Endodermal cell (in vitro differentiated cells): ENCODE data around the gene DENND1A. TPM values are rescaled to one million over a fixed set of nuclear protein-coding genes. Genes with fewer than 3 reads are reported as not detected.

Experiments
- DNase-seq: peaks from one replicate; pipeline ENCODE4 v3.0.0-alpha.2; 2017
- H3K27ac ChIP-seq: 2 replicates; pipeline ENCODE4 v1.5.1; 2013; ENCODE audit warnings: mild to moderate bottlenecking, low read depth, low read length, moderate library complexity
- H3K27me3 ChIP-seq: 2 replicates; pipeline ENCODE4 v1.6.1; 2013; ENCODE audit warnings: mild to moderate bottlenecking, low read length, moderate library complexity; ENCODE audit not compliant: insufficient read depth, control insufficient read depth, poor library complexity, severe bottlenecking
- H3K36me3 ChIP-seq: 2 replicates; pipeline ENCODE4 v1.7.0; 2013; ENCODE audit warnings: mild to moderate bottlenecking, low read length, moderate library complexity; ENCODE audit not compliant: control insufficient read depth, insufficient read depth
- H3K4me1 ChIP-seq: one replicate; pipeline ENCODE4 v1.7.0; 2013; ENCODE audit warnings: low read length; ENCODE audit not compliant: control insufficient read depth, insufficient read depth
- H3K4me3 ChIP-seq: 2 replicates; pipeline ENCODE4 v1.5.1; 2013; ENCODE audit warnings: mild to moderate bottlenecking, low read length, moderate library complexity
- H3K9ac ChIP-seq: 2 replicates; pipeline ENCODE4 v1.6.1; 2013; ENCODE audit warnings: mild to moderate bottlenecking, low read length, moderate library complexity; ENCODE audit not compliant: poor library complexity, severe bottlenecking; ENCODE audit errors: extremely low read depth
- H3K9me3 ChIP-seq: 2 replicates; pipeline ENCODE4 v1.6.1; 2013; ENCODE audit warnings: mild to moderate bottlenecking, low read length, moderate library complexity; ENCODE audit not compliant: control insufficient read depth
- H3K27ac Mint-ChIP-seq: 2 replicates; pipeline ENCODE4 v1.8.0; 2020; ENCODE audit warnings: mixed read lengths
- H3K27me3 Mint-ChIP-seq: 2 replicates; pipeline ENCODE4 v1.8.0; 2021; ENCODE audit warnings: mild to moderate bottlenecking, mixed read lengths; ENCODE audit not compliant: insufficient read depth
- H3K36me3 Mint-ChIP-seq: 2 replicates; pipeline ENCODE4 v1.8.0; 2020; ENCODE audit warnings: low read depth, mixed read lengths
- H3K4me1 Mint-ChIP-seq: 2 replicates; pipeline ENCODE4 v1.8.0; 2020; ENCODE audit warnings: mixed read lengths
- H3K4me3 Mint-ChIP-seq: 2 replicates; pipeline ENCODE4 v1.8.0; 2020; ENCODE audit warnings: mild to moderate bottlenecking, moderate library complexity, mixed read lengths
- H3K9me3 Mint-ChIP-seq: 2 replicates; pipeline ENCODE4 v1.8.0; 2020; ENCODE audit warnings: mild to moderate bottlenecking, mixed read lengths
- WGBS, 2 experiments: methylation state at CpG; one replicate each; pipeline versions ENCODE4 v1.1.5 to v1.1.7; 2013; ENCODE audit warnings: missing lambda C conversion rate in 2 of 2, mixed read lengths in 1 of 2; ENCODE audit not compliant: insufficient coverage in 1 of 2, insufficient read length in 1 of 2; 5-methylcytosine and 5-hydroxymethylcytosine counted together
- total RNA-seq, 2 donors: library from RNA; stranded (reverse); fragmentation: NEBNext Ultra II Directional in 1 of 2; extraction: Animal tissue kit (Norgen Biotek cat#: 25700) in 1 of 2; gene quantifications; 2 replicates in 1 of 2; 3 replicates in 1 of 2; pipeline ENCODE4 v1.2.1, GENCODE V29; 2021
- TF ChIP-seq, protein P1 (sequence below): fragments of 200-600 bp; sonication (generic); conservative IDR thresholded peaks from 2 replicates; pipeline ENCODE4 v1.5.0; 2021; ENCODE audit warnings: antibody characterized with exemption, mild to moderate bottlenecking

The DENND1A gene
- total RNA-seq, 2 donors from 2014 or later, result 29.5 to 38.4 TPM

GRCh38 chr9:123876750-123877149, 53.2 kb downstream of the DENND1A start:
- TF ChIP-seq, protein P1, sequence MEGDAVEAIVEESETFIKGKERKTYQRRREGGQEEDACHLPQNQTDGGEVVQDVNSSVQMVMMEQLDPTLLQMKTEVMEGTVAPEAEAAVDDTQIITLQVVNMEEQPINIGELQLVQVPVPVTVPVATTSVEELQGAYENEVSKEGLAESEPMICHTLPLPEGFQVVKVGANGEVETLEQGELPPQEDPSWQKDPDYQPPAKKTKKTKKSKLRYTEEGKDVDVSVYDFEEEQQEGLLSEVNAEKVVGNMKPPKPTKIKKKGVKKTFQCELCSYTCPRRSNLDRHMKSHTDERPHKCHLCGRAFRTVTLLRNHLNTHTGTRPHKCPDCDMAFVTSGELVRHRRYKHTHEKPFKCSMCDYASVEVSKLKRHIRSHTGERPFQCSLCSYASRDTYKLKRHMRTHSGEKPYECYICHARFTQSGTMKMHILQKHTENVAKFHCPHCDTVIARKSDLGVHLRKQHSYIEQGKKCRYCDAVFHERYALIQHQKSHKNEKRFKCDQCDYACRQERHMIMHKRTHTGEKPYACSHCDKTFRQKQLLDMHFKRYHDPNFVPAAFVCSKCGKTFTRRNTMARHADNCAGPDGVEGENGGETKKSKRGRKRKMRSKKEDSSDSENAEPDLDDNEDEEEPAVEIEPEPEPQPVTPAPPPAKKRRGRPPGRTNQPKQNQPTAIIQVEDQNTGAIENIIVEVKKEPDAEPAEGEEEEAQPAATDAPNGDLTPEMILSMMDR, result no peak
- H3K4me3 ChIP-seq, result no peak overlapping the region
- no peaks in the 10 kb centered on the region for H3K9me3 Mint-ChIP-seq
- no peaks in the 10 kb centered on the region for H3K4me1 ChIP-seq
- H3K36me3 Mint-ChIP-seq, result peaks cover 14% of the 10 kb centered on the region
- H3K4me1 Mint-ChIP-seq, result peaks cover 12% of the 10 kb centered on the region
- DNase-seq, result no peak
- H3K27ac ChIP-seq, result no peak overlapping the region
- no peaks in the 10 kb centered on the region for H3K9me3 ChIP-seq
- no peaks in the 10 kb centered on the region for H3K27me3 Mint-ChIP-seq
- peaks cover 14% of the 10 kb centered on the region for H3K36me3 ChIP-seq
- no peaks in the 10 kb centered on the region for H3K27me3 ChIP-seq
- WGBS, 2 experiments, result 100% methylated on average over 1 of the region's 1 CpG; no CpG with 5 or more reads in 1 of the 2 experiments
- H3K9ac ChIP-seq, result no peak overlapping the region
- no peak overlapping the region for H3K4me3 Mint-ChIP-seq
- no peak overlapping the region for H3K27ac Mint-ChIP-seq

GRCh38 chr9:123872710-123873109, 57.2 kb downstream of the DENND1A start:
- Histone ChIP-seq H3K9me3 (no peaks in the 10 kb centered on the region), H3K36me3 (peaks cover 14% of the 10 kb centered on the region), H3K9ac (no peak overlapping the region), H3K27me3 (no peaks in the 10 kb centered on the region), H3K4me3 (no peak overlapping the region), H3K27ac (no peak overlapping the region), H3K4me1 (no peaks in the 10 kb centered on the region)
- no peak overlapping the region for H3K27ac Mint-ChIP-seq
- peaks cover 14% of the 10 kb centered on the region for H3K4me1 Mint-ChIP-seq
- TF ChIP-seq, protein P1, result no peak
- H3K27me3 Mint-ChIP-seq, result no peaks in the 10 kb centered on the region
- H3K36me3 Mint-ChIP-seq, result peaks cover 11% of the 10 kb centered on the region
- DNase-seq, result no peak
- WGBS, 2 experiments, result 96% methylated on average over 1 of the region's 1 CpG; no CpG with 5 or more reads in 1 of the 2 experiments
- H3K9me3 Mint-ChIP-seq, result no peaks in the 10 kb centered on the region
- H3K4me3 Mint-ChIP-seq, result no peak overlapping the region

GRCh38 chr9:123871781-123872180, 58.1 kb downstream of the DENND1A start:
- peaks cover 11% of the 10 kb centered on the region for H3K36me3 ChIP-seq
- no peaks in the 10 kb centered on the region for H3K4me1 ChIP-seq
- peaks cover 8% of the 10 kb centered on the region for H3K36me3 Mint-ChIP-seq
- no peak overlapping the region for H3K4me3 ChIP-seq
- no peaks in the 10 kb centered on the region for H3K9me3 Mint-ChIP-seq
- DNase-seq, result no peak
- 87 to 100% methylated on average over 2 to 3 of the region's 3 CpGs for WGBS, 2 experiments
- H3K4me1 Mint-ChIP-seq, result peaks cover 20% of the 10 kb centered on the region
- H3K27me3 ChIP-seq, result no peaks in the 10 kb centered on the region
- no peaks in the 10 kb centered on the region for H3K9me3 ChIP-seq
- H3K4me3 Mint-ChIP-seq, result no peak overlapping the region
- TF ChIP-seq, protein P1, result no peak
- H3K9ac ChIP-seq, result no peak overlapping the region
- no peaks in the 10 kb centered on the region for H3K27me3 Mint-ChIP-seq
- no peak overlapping the region for H3K27ac Mint-ChIP-seq
- no peak overlapping the region for H3K27ac ChIP-seq
